HG02763 (cell line): ENCODE data around the gene ZNF32.
A peak's percentile ranks its signal among the peaks of the same experiment; 100 is the strongest.

Experiments used
- ATAC-seq: cut with Tn5 transposase; IDR thresholded peaks from one replicate; pipeline ENCODE4 v1.9.1; 2021; ENCODE audit warnings: mild to moderate bottlenecking, moderate library complexity; ENCODE audit not compliant: unreplicated experiment

The ZNF32 gene, protein sequence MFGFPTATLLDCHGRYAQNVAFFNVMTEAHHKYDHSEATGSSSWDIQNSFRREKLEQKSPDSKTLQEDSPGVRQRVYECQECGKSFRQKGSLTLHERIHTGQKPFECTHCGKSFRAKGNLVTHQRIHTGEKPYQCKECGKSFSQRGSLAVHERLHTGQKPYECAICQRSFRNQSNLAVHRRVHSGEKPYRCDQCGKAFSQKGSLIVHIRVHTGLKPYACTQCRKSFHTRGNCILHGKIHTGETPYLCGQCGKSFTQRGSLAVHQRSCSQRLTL

DNA sequence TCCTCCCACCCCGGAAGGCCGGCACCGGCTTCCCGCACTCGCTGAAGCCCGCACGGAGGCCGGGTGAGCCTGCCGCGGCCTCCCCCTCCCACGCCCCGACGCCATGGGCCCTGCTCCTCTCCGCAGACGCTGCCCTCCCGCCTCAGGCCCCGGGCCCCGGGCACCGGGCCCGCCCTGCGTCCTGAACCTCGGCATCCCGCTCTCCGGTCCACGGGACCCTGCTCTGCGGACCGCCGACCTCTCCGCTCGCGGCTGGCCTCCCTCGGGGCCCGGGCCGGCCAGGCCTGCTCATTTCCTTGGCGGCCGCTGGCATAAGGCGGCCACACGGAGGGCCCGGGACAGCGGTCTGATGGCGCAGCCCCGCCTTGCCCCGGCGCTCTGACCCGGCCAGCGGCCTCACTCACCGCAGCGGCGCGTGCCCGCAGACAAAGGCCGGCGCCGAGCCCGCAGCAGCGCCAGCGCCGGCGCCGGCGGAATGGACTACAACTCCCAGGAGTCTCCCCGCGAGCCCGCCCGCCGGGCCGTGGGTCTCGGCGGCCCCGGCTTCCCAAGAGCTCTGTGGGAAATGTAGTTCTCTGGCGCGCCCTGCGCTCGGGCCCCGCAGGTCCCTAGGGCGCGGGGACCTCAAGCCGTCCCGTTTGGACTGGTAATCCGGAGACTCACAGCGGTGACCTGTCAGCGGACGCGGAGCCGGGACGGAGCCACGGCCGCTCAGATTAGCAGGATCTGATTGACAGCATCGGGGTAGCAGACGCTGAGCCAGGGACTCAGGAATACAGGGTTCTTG is at the start of gene ZNF32:
ZNF32 (minus strand) TSS at position 484 of the 787 bp plus-strand sequence. CDS start 2,748 bp downstream, outside the sequence.
- peak; percentile 100 for ATAC-seq

DNA sequence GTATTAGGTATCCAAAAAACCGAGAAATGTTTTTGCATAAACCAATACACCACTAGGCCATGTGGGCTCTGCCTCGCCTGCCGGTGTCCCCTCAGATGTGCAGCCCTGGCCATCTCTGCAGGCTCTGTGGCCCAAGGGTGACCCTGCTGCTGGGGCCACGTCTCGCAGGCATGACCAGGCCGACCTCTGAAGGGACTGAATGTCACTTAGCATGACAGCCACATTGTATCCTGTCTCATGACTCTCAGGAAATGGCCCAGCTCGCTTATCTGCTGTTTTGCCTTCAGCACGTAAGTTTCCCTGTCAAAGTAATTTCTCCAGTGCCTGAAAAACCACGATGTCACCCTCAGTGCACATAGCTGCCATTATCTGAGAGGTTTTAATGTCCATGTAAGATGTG is 49.5 kb upstream of the ZNF32 start:
- ATAC-seq: no peak

DNA sequence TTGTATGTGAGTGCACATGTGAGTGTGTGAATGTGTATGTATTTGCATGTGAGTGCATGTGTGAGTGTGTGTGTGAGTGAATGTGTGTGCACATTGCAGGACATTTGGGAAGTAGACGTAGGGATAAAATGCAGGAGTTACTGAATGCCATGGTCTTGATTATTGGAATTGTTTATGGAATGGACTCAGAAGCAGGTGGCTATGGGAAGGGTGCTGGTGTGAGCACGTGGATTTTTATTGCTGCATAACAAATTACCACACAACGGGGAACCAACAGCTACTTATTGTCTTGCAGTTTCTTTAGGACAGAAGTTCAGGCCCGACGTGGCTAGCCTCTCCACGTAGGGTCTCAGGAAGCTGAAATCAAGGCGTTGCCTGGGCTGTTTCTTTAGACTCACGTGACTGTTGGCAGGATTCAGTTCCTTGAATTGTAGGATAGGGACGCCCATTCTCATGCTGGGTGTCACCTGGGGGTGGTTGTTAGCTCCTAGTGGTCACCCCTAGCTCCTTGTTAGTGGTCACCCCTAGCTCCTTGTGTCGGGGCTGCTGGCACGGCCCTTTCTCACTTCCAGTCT is 48.3 kb upstream of the ZNF32 start:
- ATAC-seq: no peak

DNA sequence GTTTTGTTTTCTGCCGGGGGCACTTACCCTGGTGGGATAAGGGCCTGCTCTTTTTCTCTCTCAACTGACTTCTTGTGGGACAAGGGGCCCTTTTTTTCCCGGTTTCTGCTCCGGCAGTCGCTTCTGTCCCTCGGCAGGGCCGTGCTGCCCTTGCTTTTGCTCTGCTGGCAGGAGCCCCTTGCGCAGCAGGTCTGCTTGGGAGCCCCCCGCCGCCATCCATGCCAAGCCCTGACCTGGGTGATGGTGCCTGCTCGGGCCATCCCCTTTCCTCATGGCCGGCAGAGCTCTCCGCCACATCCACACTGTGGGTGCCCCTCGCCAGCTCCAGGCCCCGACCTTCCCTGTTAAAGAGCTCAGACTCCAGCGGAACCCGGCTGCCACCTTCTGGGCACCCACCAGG is 47.0 kb upstream of the ZNF32 start:
- no peak for ATAC-seq

DNA sequence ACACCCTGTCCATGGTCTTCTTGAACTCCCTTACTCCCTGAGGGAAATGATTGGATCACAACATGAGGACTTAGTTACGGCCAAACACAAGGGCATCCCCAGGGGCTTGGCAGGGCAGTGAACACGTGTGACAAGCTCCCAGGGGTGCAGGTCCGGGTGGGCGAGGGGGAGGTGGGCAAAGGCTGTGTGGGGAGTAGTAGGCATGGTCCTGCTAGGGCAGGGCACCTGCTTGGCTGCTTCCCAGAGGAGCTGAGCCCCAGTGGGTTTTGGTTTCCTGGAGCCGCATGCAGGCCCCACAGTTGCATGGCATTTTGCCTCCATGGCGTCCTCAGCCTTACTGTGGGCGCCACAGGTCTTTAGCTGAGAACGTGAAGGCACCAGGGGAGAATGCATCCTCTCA is 46.6 kb upstream of the ZNF32 start:
- no peak for ATAC-seq

DNA sequence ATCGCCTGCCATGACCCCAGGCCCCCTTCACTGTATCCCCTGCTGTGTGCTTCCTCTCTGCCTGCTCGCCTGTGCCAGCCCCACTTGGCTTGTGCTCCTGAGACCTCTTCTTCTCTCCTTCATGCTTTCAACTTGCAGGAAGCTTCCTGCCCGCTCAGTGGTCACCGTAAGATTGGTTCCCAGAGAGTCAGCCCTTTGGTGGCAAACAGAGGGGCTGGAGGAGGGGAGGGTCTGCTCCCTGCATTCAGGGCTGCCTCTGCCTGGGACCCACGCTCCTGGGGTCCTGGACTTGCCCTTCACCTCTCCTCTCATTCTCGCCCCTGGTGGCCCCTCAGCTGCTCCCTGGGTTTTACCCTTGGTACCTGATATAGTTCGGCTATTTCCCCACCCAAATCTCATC is 45.8 kb upstream of the ZNF32 start:
- no peak for ATAC-seq

DNA sequence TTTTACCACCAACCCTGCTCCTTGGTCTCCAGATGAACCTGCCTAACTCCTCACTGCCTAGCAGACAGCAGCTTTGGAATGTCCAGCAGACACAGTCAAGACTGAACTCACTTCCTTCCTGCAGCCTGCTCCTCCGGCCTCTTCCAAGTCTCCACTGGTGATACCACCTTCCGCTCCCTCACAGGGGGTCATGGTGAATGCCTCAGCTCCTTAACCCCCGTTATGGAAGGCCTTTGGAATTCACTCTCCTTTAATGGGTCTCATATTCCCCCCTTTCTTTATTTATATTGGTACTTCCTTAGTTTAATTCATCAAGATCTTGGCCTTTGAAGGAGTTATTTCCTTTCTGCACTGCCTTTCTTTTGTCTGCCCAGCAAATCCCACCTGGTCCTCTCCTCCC is 44.9 kb upstream of the ZNF32 start:
- ATAC-seq: no peak

DNA sequence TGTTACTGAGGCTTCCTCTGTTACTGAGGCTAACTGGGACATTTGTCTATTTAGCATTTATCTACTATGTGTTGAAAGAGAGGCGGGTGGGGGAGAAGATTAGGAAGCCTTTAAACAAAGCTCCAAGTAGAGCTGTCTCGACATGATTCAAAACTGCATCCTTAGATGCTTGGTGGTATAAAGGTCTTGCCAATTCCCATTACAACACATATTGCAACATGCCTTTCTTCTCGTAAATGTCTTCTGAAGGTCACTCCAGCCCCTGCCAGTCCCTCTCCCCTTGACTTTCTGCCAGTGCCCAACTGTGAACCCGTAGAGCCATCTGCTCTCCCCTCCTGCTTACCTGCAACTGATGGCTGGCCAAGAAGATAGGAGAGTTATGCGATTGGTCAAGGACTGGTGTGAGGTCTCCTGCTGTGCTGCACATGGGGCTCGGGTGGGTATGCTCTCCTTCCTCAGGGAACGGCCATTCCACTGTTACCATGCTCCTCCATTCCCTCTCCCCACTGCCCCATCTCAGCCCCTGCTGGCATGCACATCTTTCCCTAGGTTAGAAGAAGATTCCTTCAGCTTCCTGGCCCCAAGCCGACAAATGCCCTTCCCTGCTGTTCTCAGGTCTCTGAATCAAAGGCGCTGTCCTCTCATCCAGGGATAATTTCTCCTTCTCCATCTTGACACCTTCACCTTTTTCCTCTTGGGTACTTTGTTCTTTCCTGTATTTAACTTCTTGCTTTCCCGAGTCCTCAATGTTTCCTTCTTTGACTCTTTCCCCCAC is 43.6 kb upstream of the ZNF32 start:
- no peak for ATAC-seq

DNA sequence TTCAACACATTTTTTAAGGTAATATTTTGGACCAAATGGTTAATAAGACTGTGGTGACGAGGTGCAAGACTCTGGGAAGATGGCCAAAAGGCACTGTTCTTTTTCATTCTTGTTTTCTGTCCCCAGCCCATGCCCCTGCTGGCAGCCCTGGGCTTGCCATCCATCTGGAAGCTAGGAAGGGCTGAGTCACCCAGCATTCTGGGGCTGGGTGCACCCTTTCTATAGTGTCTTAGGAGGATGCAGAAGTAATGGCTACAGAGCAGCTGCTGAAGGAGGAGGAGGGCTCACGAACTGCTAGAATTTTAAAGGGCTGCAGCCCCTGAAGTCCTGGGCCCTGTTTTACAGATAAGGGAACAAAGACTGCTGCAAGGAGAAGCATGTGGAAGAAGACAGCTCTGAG is 42.8 kb upstream of the ZNF32 start:
- ATAC-seq: no peak

DNA sequence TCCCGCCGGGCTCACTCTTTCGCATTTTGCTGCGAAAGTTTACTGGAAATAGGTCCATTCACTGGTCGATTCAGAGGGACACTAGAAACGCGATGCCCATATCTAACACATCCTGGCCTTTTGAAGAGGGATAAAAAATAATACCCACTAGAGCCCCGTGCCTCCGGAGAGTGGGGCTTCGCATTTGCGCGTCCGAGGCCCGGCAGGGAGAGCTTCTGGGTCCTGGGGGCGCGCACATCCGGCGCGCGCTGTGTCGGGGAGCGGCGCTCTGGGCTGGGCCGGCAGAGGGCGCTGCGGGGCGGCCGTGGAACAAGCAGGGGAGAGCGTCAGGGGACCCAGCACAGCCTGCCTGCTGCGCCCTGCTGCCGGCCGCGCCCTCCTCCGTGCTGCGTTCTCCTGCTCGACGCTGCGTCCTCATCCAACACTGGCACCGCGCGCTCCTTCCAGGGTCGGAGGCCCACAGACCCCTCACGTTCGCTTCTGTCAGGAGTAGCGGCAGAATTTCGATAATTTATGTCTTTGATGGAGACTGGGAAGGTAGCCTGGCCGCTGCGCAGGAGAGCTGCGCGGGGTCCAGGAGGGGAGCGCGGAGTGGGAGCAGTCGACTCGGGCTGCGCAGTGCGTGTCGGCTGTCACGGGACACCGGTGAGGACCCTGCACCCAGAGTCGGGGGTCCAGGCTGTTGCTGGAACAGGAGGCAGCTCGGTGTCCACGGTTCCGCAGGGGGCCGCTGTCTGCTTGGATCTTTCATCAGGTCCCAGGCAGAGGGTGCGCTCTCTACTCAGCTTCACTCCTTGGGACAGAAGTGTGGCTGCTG is 41.5 kb upstream of the ZNF32 start:
- peak; percentile 96 for ATAC-seq

DNA sequence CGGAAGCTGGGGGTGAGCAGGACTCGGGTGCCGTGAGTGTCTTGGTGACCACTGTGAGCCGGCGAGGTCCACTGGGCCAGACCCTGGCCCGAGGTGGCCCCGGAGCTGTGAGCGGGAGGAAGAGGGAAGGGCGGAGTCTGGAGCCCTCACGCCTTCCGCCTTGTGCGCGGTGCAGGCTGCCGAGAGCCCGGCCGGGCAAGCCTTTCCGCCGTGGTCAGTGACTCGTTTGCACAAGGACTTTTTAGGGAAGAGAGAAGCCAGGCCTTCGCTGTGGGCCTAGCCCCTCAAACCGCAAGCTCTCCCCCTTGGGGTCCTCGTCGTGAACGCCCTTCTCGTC is 40.9 kb upstream of the ZNF32 start:
- no peak for ATAC-seq

DNA sequence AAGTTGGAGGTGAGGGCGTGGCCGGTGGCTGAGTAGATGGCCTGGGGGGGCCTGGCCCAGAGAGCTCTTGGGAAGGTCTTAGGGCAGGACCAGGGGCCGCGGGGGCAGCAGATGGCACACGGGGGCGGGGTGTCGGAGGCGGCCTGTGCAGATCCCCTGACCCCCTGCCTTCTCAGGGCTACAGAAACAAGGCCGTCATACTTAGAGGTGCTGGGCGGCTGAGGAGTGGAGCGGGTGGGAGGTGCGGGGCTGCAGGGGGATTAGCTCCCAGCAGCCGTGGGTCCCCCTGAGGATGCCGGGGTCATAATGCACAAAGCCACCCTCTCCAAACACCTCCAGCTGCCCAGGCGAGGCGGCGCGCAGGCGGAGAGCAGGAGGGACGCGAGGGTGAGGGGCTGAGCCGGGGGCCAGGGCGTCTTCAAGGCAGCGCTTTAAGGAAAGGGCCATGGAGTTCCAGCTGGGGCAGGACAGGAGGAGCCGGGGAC is 40.4 kb upstream of the ZNF32 start:
- no peak for ATAC-seq

DNA sequence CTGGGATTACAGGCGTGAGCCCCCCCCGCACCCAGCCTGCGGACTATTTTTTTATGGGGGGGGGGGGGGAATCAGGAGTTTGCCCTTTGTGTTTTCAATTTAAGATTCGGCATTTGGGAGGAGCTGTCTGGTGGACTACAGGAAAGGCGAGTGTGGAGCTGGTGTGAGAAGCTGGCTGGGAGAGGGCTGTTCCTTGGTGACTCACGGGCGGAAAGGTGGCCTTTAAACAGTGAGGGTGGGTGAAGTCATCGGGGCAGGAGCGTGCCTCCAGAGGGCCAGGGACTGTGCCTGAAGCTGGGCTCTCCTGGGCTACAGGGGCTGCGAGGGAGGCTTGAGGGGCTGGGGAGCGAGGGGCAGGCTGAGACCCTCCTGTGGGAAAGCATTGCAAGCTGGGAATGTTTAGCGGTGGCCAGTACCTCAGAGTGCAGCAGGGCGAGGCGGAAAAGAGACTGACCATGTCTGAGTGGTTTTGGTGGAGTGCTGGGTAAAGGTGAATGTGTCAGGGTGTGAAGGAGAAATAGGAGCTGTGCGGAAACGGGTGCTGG is 39.7 kb upstream of the ZNF32 start:
- ATAC-seq: no peak

DNA sequence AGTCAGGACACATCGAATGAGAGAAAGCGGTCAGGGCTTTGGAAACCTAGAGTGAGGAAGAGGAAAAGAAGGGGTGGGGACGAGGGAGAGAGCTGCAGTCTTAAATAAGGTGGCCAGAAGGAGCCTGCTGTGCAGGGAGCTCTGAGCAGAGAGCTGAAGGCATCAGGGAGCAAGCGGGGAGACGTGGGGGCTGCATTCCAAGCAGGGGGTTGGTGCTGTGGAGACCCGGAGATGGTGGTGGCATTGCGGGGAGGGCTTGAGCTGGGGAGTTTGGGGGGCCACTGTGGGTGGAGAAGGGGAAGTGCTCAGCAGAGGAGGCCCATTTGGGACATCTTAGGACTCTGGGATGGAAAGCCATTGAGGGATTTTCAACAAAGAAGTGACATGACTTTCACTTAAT is 38.7 kb upstream of the ZNF32 start:
- ATAC-seq: no peak

DNA sequence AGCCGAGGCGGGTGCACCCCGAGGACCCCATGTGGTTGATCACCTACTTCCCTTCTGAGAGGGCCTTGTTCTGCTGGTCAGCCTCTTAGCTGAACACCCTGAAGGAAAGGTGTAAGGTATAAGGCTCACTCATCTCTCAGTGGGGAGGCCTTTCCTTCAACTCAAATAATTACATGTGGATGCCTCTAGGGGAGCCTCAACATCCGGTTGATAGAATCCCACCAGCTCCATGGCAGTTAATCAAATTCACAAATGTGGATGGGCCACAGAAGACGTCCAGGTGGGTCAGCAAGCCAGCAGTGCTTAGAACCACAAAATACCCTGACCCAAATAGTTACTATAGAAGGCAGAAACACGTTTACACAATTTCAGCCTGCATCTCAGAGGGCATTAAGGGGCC is 37.7 kb upstream of the ZNF32 start:
- no peak for ATAC-seq

DNA sequence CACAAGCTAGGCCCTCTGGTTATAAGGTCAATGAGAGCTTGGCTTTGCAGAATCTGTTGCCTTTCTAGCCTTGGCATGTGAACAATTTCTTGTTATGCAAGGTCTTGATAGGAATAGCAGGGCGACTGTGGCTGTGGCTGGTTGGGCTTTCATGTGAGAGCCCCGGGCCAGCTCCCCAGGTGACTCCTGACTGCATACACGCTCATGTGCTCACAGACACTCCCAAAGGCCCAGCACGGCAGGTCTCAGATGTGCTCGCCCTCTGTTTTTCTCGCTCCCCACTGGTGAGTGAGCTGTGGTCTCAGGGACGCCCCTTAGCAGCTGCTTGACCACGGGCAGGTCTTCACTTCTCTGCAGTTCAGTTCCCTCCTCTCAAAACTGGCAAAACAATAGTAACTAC is 37.1 kb upstream of the ZNF32 start:
- no peak for ATAC-seq

DNA sequence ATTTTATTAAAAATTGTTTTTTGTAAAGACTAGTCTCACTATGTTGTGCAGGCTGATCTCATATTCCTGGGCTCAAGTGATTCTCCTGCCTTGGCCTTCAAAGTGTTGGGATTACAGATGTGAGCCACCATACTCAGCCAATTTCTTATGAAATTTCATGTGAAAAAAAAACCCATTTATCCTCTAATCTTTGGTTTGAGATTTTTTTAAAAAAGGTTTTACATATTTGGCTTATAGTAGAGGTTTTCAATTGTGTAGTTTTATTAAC is 35.5 kb upstream of the ZNF32 start:
- no peak for ATAC-seq

DNA sequence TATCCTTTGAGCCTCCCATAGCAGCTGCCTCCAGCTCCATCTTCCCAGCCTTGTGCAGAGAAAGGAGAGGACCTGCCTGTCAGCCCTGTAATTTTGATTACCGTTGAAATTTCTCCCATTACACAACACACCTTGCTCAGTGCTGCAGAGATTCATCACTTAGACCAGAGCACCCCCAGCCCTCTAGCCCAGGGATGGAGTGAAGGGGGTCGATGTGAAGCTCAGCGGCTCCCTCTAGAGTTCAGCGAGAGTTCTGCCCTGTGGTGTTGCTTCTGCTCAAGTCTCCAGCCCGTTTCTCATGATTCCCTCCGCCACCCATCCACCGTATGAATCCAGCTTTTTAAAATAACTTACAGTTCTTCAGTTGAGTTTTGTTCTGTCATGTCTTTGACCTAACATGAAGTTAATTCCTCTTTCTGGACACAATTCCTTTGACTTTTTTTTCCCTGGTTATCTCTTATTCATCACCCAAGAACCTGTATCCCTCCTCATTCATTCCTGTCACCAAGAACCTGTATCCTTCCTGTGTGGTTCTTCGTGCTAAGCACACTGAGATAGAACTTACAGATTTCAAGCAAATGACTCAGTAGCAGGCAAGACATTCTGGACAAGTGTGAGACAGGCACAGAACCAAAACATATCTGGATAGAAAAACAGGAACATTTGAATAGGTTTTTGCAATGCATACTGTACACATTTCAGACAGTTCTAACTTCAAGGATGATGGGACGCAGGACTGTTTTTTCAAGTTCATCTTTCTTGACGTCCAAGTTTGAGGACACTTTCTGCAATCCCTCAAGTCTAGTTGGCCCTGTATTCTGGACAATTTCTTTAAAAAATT is 35.0 kb upstream of the ZNF32 start:
- ATAC-seq: no peak

DNA sequence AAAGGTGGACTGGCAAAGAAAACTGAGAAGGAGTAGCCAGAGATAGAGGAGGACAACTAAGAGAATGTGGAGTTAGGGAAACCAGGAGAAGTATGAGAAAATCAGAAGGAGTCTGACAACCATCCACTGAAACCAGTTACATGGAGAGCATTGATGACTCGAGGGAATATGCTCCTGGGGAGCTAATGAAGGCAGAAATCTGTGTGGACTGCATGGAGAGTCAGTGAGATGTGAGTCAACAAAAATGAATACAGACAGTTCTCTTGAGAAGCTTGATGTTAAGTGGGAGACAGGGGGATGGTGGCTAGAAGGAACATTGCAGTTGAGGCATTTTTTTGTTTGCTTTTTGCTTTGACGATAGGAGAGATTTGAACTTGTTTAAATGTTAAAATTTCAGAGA is 34.3 kb upstream of the ZNF32 start:
- ATAC-seq: no peak

DNA sequence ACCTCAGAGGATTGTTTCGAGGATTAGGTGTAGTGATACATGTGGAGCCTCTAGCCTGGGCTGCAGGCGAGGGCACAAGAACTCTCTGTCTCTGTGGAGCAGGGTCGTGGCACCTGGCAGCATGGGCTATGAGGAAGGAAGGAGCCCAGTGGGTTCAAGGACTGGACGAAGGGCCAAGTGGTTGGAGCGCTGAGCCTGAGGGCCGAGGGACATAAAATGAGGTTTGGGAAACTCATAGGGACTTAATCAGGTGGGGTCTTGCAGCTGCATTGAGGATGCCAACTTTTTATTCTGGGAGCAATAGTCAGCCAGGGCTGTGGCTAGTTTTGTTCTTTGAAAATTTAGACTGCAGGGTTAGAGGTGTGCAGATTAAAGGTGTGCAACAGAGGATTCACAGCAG is 33.0 kb upstream of the ZNF32 start:
- ATAC-seq: no peak
